Measurements from ENCODE around the gene TMEM50A.
A peak's percentile ranks its signal among the peaks of the same experiment; 100 is the strongest.
"Not testable (repeated sequence)": the region's sequence is repeated elsewhere in the genome, so short reads cannot be mapped to it uniquely, and the experiment has no call there.

The TMEM50A gene

DNA sequence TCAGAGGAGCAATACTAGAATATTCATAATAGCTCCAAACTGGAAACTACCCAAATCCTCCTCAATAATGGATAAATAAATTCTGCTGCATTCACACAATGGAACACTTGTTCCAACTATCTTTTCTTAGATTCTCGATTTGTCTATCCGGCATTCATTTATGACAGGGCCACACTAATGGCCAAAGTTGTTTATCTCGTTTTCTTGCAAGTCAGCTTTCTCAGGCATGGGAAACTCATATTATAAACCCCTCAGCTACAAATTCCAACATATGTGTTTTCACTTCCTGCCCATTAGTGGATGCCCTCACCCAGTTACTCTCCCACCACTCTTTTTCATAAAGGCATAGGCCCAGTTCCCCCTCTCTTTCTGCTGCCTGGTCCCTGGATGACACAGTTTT, 40.2 kb downstream of the TMEM50A start:
- FAIRE-seq; DNase-seq (ENCODE audit: extremely low spot score, insufficient read length, low read depth): not testable (repeated sequence)

DNA sequence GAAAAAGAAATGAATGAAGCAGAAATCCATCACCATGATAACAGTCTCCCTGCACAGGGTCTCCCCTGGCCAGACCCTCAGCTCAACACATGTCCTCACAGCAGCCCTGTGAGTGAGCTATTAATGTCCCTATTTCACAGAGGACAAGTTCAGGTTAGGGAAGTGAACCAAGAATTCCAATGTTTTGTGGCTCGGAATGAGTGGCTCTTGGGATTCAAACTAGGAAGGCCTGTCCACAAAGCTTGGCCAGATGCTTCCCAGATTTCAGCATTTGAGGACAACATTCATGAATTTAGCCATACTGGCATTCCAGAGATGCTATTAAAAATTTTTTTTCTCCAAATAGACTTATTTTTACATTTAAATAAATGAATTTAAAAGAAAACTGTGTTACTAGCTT, 44.4 kb downstream of the TMEM50A start:
- DNase-seq (ENCODE audit: extremely low spot score, insufficient read length, low read depth); FAIRE-seq: not testable (repeated sequence)

DNA sequence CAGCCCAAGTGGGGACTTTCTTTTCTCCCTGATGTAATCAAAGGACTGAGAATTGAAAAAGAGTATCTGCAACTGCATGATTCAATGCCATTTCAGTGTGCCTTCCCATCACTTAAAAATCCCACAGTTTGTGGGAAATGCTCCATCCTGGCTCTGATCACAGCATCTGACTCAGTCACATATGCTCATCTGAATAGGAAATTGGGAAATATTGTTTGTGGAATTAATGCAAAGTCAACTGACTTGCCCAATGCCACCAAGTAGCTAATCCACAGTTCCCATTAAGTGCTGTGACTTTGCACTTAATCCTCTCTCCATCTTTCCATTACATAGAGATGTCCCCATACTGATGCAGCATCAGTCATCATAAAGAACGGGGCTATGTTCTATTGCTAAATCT, 45.0 kb downstream of the TMEM50A start:
- not testable (repeated sequence) for FAIRE-seq; DNase-seq (ENCODE audit: extremely low spot score, insufficient read length, low read depth)

DNA sequence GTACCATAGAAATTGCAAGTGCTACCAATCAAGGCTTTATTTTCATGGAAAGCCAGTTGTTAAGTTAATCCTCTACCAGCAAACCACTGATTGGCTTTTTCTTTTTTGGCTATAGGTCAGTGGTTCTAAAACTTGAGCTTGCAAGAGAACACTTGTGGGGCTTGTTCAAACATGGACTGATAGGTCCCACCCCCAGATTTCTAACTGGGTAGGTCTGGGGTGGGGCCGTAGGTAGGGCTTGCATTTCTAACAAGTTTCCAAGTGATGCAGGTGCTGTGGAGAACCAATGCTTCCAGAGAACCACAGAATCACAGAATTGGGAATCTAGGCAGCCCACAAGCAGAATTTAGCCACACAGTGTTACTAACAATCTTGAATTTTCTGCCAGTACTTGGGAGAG, 45.7 kb downstream of the TMEM50A start:
- DNase-seq (ENCODE audit: extremely low spot score, insufficient read length, low read depth); FAIRE-seq: not testable (repeated sequence)

DNA sequence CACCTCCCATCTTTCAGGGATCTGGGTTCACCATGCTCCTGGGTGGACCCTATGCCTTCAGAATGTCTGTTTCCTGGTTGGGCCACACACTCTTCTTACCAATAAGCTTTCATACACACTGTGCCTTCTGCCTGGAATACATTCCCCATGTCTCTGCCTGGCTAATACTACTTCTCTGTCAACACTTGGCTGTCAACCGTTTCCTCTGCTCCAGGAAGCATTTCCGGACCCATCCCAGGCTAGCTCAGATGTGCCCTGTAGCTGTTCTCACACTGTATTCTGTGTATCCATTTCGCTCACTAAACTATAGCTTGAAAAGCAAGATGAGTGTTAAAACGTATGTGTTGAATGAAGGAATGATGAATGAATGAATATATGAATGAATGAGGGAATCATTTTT, 49.0 kb downstream of the TMEM50A start:
- DNase-seq (ENCODE audit: extremely low spot score, insufficient read length, low read depth); FAIRE-seq: not testable (repeated sequence)

DNA sequence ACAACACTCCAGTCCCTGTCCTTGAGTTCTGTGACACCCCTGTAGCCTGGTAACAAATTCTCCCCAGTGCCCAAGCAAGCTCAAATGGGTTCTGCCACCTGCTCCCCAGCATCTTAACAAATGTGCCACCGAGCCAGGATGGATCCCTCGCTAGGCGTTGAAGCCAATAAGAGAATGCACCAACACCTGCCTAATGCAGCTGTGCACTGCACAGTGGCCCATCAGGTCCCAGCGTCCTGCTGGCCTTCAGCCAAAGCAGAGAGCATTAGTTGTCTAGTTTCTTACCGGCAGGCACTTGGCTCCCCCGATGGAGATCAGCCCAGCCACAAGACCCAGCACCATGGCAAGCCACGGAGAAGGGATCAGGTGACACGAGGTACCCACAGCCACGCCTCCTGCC, 50.6 kb downstream of the TMEM50A start:
- not testable (repeated sequence) for FAIRE-seq; DNase-seq (ENCODE audit: extremely low spot score, insufficient read length, low read depth)

DNA sequence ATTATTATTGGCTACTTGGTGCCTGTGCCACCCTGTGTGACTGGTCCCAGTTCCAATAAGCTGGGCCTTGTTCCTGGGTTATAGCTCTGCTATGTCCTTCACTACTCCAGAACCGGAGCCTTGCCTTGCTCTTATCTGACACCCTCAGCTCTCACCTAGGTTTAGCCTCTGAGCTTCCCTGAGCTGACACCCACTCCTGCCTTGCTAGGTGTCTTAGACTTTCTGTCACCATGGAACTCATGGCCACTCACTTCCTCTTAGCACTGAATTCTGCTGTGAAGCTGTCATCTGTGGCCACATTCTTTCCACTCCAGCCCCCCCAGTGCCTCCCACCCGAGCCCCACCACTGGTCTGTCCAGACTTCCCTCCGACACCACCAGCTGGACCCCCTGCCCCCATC, 51.6 kb downstream of the TMEM50A start:
- FAIRE-seq; DNase-seq (ENCODE audit: extremely low spot score, insufficient read length, low read depth): not testable (repeated sequence)

DNA sequence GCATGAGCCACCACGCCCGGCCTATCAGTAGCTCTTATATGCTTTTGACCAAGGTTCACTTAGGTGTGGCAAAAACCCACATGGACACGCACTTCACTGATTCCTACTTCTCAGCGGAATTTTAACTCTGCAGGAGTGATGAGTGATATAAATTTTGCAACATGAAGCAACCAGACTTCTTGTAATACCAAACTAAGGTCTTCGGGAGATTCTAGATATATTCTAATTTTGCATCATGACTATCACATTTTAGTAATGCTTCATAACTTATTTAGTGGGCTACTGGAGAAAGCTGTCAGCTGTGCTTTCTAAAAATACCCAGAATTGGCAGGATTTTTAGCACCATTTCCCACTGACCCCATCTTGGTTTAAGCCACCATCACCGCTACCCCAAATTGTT, 54.7 kb downstream of the TMEM50A start:
- no peak for DNase-seq (ENCODE audit: extremely low spot score, insufficient read length, low read depth)
- no peak for FAIRE-seq

DNA sequence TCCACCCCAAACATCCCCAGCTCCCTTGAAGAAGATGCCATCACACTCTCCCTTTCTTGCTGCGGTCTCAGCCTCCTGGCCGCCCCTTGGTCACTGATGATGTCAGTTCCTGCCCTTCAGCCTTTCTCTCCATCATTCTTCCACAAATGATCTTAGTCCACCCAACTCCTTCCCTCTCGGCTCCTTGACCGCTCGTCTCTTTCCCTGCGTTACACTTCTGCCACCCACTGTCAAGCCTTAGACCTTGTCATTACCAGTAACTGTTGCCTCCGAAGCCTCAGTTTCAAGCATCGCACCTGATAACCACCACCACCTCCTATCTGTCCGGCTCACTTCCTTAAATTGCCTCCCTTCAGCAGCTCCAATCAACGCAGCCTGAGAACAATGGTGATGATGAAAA, 59.4 kb downstream of the TMEM50A start:
- FAIRE-seq, result not testable (repeated sequence)

DNA sequence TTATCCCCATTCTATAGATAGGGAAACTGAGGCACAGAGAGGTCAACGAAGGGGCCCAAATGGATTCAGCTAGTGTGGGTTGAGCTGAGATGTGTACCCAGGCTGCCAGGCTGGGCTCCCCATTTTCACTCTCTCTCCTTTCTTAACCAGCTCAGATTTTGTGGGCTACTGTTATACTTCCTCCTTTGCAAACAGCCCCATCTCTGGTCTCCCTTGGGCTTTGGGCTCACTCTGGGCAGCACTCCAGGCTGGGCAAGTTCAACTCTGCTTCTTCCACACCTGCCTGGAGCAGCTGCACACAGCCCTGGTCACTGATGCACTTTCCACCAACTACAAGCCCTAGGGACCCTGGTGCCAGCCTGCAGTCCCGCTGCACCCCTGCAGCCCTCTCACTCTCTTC, 59.9 kb downstream of the TMEM50A start:
- not testable (repeated sequence) for FAIRE-seq

More for the DNA sequence above, 59.4 kb downstream of the TMEM50A start:
- not testable (repeated sequence) for DNase-seq (ENCODE audit: extremely low spot score, insufficient read length, low read depth)

DNA sequence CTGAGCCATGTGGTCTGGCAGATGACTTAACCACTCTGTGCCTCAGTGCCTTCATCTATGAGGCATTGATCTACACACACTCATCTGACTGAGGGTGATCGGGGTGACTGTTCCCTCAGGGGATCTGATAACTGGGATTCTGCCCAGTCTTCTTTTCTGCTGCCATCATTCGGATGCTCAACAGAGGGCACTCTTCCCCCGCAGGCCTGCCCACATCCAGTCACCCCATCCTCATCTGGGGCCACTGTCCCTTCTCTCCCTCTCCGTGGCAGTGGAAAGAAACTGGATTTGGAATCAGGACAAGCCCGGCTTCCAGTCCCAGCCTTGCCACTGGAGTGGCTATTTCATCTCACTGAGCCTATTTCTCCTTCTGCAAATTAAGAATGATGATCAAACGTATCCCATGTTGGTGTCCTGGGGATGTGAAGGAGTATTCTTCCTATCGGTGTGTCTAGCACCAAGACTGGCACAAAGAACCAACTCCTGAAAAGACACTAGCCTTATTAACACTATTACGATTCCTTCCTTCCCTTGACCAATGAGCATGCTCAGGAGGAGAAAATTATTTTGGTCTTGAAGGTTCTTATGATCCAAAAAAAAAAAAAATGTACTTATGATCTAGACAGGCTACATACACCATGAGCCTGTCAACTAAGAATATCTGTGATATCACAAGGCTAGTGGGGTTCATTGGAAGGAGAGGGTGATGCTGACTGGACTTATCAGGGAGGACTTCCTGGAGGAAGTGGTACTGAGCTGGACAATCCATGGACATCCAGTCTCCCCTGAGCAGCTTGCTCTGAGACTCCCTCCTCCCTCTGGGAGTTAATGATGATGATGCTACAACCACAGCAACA, 65.0 kb downstream of the TMEM50A start:
- not testable (repeated sequence) for DNase-seq (ENCODE audit: extremely low spot score, insufficient read length, low read depth)
- peak; percentile 29 for FAIRE-seq

More for the DNA sequence above, 59.9 kb downstream of the TMEM50A start:
- DNase-seq (ENCODE audit: extremely low spot score, insufficient read length, low read depth), result not testable (repeated sequence)

DNA sequence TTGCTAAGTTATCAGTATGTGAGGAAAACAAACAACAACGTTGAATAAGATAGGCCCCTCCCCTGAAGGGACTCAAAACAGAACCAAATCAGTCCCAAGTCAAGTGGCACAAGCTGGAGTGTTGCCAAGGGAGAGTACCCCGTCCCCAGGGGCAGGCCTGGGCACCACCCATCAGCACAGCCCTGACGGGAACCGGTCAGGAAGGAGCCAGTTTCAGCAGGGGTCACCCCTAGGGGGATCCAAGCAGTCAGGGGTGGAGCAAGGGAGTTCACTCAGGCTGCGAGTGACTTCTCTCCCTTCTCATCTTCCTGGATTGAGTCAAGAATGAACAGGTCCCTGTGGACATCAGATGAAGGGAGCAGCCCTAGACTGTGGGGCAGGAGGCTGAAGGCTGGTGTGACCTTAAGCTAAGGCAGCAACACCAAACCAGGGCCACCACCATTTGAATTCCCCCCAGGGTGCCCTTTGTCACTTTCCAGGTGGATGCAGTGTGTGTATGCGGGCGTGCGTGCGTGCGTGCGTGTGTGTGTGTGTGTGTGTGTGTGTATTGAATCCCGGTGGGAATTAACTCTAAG, 67.7 kb downstream of the TMEM50A start:
- not testable (repeated sequence) for FAIRE-seq; DNase-seq (ENCODE audit: extremely low spot score, insufficient read length, low read depth)

DNA sequence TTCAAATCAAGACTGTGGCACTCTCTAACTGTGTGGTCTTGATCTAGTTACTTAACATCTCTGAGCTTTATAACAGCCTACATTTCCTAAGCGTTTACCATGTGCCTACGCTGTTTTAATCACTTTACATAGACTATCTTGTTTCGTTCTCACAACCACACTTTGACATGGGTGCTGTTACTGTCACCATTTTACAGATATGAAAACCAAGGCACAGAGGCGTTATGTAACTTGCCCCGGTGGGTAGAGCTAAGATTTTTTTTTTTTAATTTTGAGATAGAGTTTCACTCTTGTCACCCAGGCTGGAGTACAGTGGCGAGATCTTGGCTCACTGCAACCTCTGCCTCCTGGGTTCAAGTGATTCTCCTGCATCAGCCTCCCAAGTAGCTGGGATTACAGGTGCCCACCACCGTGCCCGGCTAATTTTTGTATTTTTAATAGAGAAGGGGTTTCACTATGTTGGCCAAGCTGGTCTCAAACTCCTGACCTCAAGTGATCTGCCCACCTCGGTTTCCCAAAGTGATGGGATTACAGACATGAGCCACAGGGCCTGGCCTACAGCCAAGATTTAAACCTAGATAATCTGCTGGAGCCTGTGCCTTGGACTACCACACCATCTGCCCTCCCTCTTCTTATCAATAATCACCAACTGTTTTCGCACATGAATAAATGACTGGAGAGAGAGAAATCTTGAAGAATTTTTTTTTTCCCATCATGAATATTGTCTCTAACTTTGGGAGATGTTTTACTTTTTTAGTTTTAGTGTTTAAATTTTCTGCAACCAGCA, 71.7 kb downstream of the TMEM50A start:
- not testable (repeated sequence) for DNase-seq (ENCODE audit: extremely low spot score, insufficient read length, low read depth)
- peak; percentile 26 for FAIRE-seq
